ENCODE results near the gene SERP2.
A peak's percentile ranks its signal among the peaks of the same experiment; 100 is the strongest.

The SERP2 gene

DNA sequence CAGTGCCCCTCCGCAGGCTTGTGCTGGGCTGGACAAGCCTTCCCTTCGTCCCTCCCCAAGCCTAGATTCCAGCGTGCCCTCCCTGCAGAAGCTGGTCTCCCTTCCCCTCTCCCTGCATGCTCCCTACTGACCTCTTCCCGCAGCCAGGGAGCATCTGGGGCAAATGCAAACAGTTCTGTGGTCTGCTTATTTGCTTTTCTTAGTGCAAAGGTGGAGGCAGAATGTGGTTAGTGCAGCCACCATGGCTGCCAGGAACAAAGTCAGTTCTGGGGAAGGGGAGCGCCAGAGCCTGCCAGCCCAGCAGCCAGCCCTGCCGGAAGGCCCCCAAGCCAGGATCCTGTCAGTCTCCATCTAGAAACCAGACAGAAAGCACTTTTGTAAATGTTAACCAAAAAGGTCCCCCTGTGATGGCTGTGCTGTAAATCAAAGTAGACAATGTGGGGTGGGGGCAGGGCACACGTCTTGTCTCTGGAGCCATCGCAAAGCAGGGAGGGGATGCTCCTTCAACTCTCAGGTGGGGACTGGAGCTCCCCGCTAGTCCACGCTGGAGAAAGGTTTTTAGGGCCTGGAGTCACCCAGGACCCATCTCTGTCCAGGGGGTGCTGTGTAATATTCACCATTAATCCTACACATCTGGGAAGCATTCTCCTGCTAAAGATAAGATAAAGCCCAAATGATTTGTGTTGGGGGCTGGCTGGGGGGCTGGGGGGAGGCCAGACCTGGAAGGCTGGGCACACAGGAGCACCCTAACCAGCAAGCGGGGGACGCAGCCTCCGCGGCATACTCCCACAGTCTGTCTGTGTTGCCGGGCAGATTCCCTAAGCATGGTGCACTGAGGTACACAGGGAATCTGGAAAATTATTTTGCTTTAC, 30.9 kb downstream of the SERP2 start:
- Histone ChIP-seq H3K4me3 (ENCODE audit: low read length) (no peak overlapping the region), H3K4me1 (ENCODE audit: control insufficient read depth, insufficient read depth, low read length) (no peaks in the 10 kb centered on the region), H3K9ac (ENCODE audit: low read depth, low read length) (no peak overlapping the region), H3K4me2 (ENCODE audit: low read length) (peak overlapping the region; percentile 35), H3K36me3 (ENCODE audit: insufficient read depth, low read length) (no peaks in the 10 kb centered on the region), H3K9me3 (replicated peaks; ENCODE audit: low read length) (no peaks in the 10 kb centered on the region), H3K27me3 (ENCODE audit: control insufficient read depth, insufficient read depth, low read length) (peaks cover 35% of the 10 kb centered on the region)

DNA sequence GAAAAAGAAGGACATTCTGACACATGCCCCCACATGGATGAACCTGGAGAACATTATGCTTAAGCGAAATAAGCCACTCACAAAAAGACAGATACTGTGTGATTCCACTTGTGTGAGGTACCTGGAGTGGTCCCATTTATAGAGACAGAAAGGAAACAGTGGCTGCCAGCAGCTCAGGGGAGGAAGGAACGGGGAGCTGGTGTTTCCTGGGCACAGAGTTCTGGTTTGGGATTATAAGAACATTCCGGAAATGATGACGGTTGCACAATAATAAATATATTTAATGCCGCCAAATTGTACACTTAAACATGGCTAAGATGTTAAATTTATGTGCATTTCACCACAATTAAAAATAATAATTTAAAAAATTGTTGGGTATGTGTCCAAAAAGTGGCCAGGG, 33.0 kb downstream of the SERP2 start:
- Histone ChIP-seq H3K9ac (ENCODE audit: low read depth, low read length) (no peak overlapping the region), H3K27me3 (ENCODE audit: control insufficient read depth, insufficient read depth, low read length) (peaks cover 42% of the 10 kb centered on the region), H3K36me3 (ENCODE audit: insufficient read depth, low read length) (no peaks in the 10 kb centered on the region), H3K4me3 (ENCODE audit: low read length) (no peak overlapping the region), H3K4me1 (ENCODE audit: control insufficient read depth, insufficient read depth, low read length) (no peaks in the 10 kb centered on the region), H3K9me3 (replicated peaks; ENCODE audit: low read length) (no peaks in the 10 kb centered on the region), H3K4me2 (ENCODE audit: low read length) (no peak overlapping the region)

DNA sequence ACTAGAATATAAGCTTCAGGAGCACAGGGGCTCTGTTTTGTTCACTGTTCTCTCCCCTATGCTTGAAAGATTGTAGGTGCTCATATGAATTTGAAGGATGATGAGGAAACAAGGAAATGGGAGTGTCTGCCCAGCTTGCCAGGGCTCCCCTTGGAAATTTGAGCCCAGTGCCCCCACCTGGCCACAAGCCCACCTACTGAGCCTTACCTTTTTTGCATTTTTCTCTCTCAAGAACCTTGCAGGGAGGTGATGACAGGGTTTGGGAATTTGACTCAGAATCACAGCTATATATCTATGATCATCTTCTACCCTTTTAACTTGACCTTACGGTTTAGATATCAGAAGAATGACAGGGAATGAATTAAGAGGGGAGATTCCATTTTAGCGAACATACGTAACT, 33.8 kb downstream of the SERP2 start:
- H3K4me1 ChIP-seq (ENCODE audit: control insufficient read depth, insufficient read depth, low read length) = no peaks in the 10 kb centered on the region
- H3K9me3 ChIP-seq (replicated peaks; ENCODE audit: low read length) = no peaks in the 10 kb centered on the region
- H3K4me2 ChIP-seq (ENCODE audit: low read length) = no peak overlapping the region
- H3K4me3 ChIP-seq (ENCODE audit: low read length) = no peak overlapping the region
- H3K9ac ChIP-seq (ENCODE audit: low read depth, low read length) = no peak overlapping the region
- H3K36me3 ChIP-seq (ENCODE audit: insufficient read depth, low read length) = no peaks in the 10 kb centered on the region
- peaks cover 44% of the 10 kb centered on the region for H3K27me3 ChIP-seq (ENCODE audit: control insufficient read depth, insufficient read depth, low read length)

DNA sequence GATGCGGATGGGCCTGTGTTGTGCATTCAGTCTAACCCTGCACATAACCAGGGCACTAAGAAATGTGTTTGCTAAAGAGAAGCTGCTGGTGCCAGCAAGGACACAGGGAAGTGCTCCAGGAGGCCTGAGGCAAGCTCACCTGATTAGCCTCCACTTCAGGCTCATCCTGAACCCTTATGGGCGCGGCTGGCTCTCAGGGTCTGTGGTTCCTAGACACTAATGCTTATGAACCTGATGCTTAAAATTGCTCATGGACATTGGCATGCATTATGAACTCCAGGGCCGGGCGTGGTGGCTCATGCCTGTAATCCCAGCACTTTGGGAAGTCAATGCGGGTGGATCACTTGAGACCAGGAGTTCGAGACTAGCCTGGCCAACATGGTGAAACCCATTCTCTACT, 34.3 kb downstream of the SERP2 start:
- Histone ChIP-seq H3K4me3 (ENCODE audit: low read length) (no peak overlapping the region), H3K9me3 (replicated peaks; ENCODE audit: low read length) (no peaks in the 10 kb centered on the region), H3K9ac (ENCODE audit: low read depth, low read length) (no peak overlapping the region), H3K4me1 (ENCODE audit: control insufficient read depth, insufficient read depth, low read length) (no peaks in the 10 kb centered on the region), H3K27me3 (ENCODE audit: control insufficient read depth, insufficient read depth, low read length) (peaks cover 46% of the 10 kb centered on the region), H3K36me3 (ENCODE audit: insufficient read depth, low read length) (no peaks in the 10 kb centered on the region), H3K4me2 (ENCODE audit: low read length) (no peak overlapping the region)

DNA sequence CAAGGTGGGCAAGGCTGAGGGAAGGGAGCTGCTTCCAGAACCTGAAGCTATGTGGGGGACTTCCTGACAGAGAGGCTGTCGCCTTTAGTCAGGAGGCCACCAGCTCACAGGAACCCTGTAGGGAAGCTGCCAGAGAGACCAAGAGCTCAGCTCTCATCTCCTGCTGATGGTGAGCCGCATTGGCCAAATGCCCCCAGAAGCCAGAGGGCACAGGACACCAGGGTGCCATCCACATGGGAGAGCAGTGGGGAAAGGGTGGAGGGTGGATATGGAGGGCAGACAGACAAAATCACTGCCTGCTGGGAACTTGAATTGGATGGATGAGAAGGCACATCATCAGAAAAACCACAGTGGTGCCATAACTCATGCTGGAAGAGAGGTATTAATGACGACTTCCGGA, 36.0 kb downstream of the SERP2 start:
- H3K4me2 ChIP-seq (ENCODE audit: low read length) = no peak overlapping the region
- peaks cover 30% of the 10 kb centered on the region for H3K27me3 ChIP-seq (ENCODE audit: control insufficient read depth, insufficient read depth, low read length)
- H3K4me1 ChIP-seq (ENCODE audit: control insufficient read depth, insufficient read depth, low read length) = no peaks in the 10 kb centered on the region
- no peak overlapping the region for H3K4me3 ChIP-seq (ENCODE audit: low read length)
- H3K9ac ChIP-seq (ENCODE audit: low read depth, low read length) = no peak overlapping the region
- H3K36me3 ChIP-seq (ENCODE audit: insufficient read depth, low read length) = no peaks in the 10 kb centered on the region
- no peaks in the 10 kb centered on the region for H3K9me3 ChIP-seq (replicated peaks; ENCODE audit: low read length)

DNA sequence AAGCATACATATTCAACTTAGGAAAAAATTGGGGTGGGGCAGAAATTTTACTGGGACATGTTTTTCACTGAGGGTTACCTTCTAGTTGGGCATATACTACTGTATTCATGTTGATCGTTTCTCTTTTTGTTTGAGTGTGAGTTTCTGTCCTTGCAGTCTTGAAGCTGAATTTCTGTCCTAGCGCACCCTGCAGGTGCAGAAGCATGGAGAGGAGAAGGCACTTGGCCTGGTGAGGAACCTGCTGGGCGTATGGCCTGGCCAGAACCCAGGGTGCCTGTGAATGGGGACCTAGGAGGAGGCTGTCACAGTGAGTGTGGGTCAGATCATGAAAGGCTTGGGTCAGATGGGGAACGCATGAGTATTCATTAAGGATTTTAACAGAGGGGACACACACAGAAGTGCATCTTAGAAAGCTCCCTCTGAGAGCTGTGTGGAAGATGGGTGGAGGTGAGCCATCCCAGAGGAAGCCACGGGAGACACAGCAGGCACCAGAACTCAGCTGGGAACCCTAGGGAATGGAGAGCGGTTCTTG, 36.8 kb downstream of the SERP2 start:
- Histone ChIP-seq H3K4me3 (ENCODE audit: low read length) (no peak overlapping the region), H3K36me3 (ENCODE audit: insufficient read depth, low read length) (no peaks in the 10 kb centered on the region), H3K4me2 (ENCODE audit: low read length) (no peak overlapping the region), H3K4me1 (ENCODE audit: control insufficient read depth, insufficient read depth, low read length) (no peaks in the 10 kb centered on the region), H3K9ac (ENCODE audit: low read depth, low read length) (no peak overlapping the region), H3K27me3 (ENCODE audit: control insufficient read depth, insufficient read depth, low read length) (peaks cover 23% of the 10 kb centered on the region), H3K9me3 (replicated peaks; ENCODE audit: low read length) (no peaks in the 10 kb centered on the region)

DNA sequence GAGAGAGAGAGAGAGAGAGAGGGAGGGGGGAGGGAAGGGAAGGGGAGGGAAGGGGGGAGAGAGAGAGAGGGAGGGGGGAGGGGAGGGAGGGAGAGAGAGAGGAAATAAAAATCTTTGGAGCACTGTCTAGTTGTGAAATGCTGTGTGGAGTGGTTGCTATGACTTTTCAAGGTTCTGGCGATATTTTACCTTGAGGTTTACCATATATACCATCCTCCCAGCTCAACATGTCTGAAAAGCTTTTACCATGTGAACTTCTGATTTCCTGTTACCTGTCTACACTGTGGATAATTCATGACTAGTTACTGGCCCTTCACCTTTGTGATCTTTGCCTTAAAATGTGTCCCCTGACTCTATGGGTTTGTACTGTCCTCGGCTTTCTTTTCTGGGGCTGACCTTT, 38.2 kb downstream of the SERP2 start:
- H3K9ac ChIP-seq (ENCODE audit: low read depth, low read length) = no peak overlapping the region
- no peak overlapping the region for H3K4me2 ChIP-seq (ENCODE audit: low read length)
- no peaks in the 10 kb centered on the region for H3K36me3 ChIP-seq (ENCODE audit: insufficient read depth, low read length)
- no peak overlapping the region for H3K4me3 ChIP-seq (ENCODE audit: low read length)
- no peaks in the 10 kb centered on the region for H3K9me3 ChIP-seq (replicated peaks; ENCODE audit: low read length)
- no peaks in the 10 kb centered on the region for H3K4me1 ChIP-seq (ENCODE audit: control insufficient read depth, insufficient read depth, low read length)
- H3K27me3 ChIP-seq (ENCODE audit: control insufficient read depth, insufficient read depth, low read length) = peaks cover 20% of the 10 kb centered on the region

DNA sequence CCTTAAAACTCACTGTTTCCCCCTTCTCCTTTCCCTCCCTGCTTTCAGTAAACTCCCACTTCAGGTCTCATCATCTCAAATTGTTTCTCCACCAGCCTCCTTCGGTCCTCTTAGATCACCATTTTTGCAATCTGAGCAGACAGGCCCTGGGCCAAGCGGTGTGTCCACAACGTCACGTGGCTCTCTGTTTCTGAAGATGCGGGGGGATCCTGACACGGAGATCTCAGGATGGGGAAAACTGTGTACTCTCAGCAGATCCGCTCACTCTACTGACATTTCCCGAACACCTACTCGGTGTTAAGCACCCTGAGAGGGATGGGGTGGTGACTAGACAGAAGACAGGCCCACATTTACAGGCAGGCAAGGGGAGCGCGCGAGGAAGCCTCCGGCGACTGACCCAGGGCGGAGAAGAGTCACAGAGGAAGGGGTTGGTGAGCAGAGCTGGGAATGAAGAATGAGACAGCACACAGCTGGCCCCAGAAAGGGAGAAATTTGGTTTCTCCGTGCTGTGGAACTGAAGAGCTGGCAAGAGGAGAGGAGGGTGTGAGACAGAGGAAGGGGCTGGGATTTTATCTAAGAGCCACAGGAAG, 38.8 kb downstream of the SERP2 start:
- H3K9me3 ChIP-seq (replicated peaks; ENCODE audit: low read length) = no peaks in the 10 kb centered on the region

DNA sequence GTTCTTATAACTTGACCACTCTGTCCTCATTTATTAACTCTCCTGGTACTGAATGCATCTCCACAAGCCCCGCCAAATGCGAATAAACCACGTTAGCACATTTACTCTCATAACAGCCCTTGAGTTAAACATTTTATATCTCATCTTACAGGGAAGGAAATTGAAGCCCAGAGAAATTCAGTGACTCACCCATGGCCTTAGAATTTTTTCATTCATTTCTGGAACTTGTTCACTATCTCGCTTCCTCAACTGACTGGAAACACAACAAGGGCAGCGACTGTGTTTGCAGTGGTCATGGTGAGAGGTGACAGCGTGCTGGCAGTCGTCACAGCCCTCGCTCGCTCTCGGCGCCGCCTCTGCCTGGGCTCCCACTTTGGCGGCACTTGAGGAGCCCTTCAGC, 39.5 kb downstream of the SERP2 start:
- Histone ChIP-seq H3K27me3 (ENCODE audit: control insufficient read depth, insufficient read depth, low read length) (peaks cover 20% of the 10 kb centered on the region), H3K4me2 (ENCODE audit: low read length) (no peak overlapping the region), H3K9ac (ENCODE audit: low read depth, low read length) (no peak overlapping the region), H3K36me3 (ENCODE audit: insufficient read depth, low read length) (no peaks in the 10 kb centered on the region), H3K4me1 (ENCODE audit: control insufficient read depth, insufficient read depth, low read length) (no peaks in the 10 kb centered on the region), H3K9me3 (replicated peaks; ENCODE audit: low read length) (no peaks in the 10 kb centered on the region), H3K4me3 (ENCODE audit: low read length) (no peak overlapping the region)

More for the DNA sequence above, 38.8 kb downstream of the SERP2 start:
- Histone ChIP-seq H3K27me3 (ENCODE audit: control insufficient read depth, insufficient read depth, low read length) (peaks cover 20% of the 10 kb centered on the region), H3K4me2 (ENCODE audit: low read length) (no peak overlapping the region), H3K9ac (ENCODE audit: low read depth, low read length) (no peak overlapping the region), H3K4me1 (ENCODE audit: control insufficient read depth, insufficient read depth, low read length) (no peaks in the 10 kb centered on the region), H3K4me3 (ENCODE audit: low read length) (no peak overlapping the region), H3K36me3 (ENCODE audit: insufficient read depth, low read length) (no peaks in the 10 kb centered on the region)

DNA sequence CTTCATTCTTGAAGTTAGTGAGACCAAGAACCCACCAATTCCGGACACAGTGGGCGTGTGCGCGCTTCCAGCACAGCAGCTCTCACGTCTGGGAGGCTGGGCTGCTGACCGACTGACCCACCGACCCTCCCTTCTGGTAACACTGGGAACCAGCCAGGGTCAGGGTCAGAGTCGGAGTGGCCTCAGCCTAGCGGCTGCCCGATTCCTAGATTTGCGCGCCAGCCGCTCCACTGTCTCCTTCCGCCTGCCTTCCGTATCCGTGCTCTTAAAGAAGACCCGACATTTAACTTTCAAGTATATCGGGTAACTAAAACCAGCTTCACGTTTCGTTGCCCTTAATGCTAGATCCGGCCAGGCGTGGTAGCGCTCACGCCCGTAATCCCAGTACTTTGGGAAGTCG, 41.1 kb downstream of the SERP2 start:
- Histone ChIP-seq H3K9ac (ENCODE audit: low read depth, low read length) (no peak overlapping the region), H3K36me3 (ENCODE audit: insufficient read depth, low read length) (no peaks in the 10 kb centered on the region), H3K4me1 (ENCODE audit: control insufficient read depth, insufficient read depth, low read length) (no peaks in the 10 kb centered on the region), H3K9me3 (replicated peaks; ENCODE audit: low read length) (no peaks in the 10 kb centered on the region), H3K4me3 (ENCODE audit: low read length) (no peak overlapping the region), H3K4me2 (ENCODE audit: low read length) (no peak overlapping the region), H3K27me3 (ENCODE audit: control insufficient read depth, insufficient read depth, low read length) (peaks cover 12% of the 10 kb centered on the region)

DNA sequence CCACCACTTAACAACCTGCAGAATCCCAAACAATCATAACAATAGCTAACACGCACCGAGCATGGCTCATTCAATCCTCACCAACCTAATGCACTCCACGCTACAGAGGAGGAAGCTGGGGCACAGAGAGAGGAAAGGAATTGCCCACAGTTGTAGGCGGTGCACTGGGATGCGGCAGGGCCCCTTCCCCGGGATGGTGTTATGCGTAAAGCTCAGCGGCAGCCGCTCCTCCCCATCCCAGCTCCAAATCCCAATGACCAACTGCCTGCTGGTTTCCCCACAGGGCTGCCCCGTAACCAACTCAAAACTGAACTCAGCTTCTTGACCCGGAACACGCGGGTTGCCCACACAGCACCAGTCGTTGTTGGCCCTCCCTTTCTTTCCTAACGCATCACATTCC, 42.2 kb downstream of the SERP2 start:
- Histone ChIP-seq H3K9me3 (replicated peaks; ENCODE audit: low read length) (no peaks in the 10 kb centered on the region), H3K4me3 (ENCODE audit: low read length) (no peak overlapping the region), H3K36me3 (ENCODE audit: insufficient read depth, low read length) (no peaks in the 10 kb centered on the region), H3K4me2 (ENCODE audit: low read length) (no peak overlapping the region), H3K9ac (ENCODE audit: low read depth, low read length) (no peak overlapping the region), H3K4me1 (ENCODE audit: control insufficient read depth, insufficient read depth, low read length) (no peaks in the 10 kb centered on the region), H3K27me3 (ENCODE audit: control insufficient read depth, insufficient read depth, low read length) (peaks cover 8% of the 10 kb centered on the region)

DNA sequence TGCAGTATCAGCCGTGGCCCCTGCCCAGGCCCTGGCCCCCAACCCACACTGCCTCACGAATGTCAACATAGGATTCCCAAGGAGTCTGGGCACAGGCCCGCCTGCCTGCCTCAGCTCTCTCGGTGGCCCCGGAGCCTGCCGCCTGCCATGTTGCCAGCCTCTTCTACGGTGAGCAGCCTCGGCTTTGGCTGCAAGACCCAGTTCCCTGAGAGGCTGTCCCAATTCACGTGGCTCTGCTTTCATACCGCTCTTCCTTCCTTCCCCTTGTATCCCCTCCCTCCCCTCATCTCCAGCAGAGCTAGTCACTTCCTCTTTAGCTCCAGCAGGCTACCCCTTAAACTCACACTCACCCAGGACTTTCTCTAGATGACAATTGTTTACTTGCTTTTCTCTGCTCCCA, 42.7 kb downstream of the SERP2 start:
- Histone ChIP-seq H3K9me3 (replicated peaks; ENCODE audit: low read length) (no peaks in the 10 kb centered on the region), H3K4me1 (ENCODE audit: control insufficient read depth, insufficient read depth, low read length) (no peaks in the 10 kb centered on the region), H3K36me3 (ENCODE audit: insufficient read depth, low read length) (no peaks in the 10 kb centered on the region), H3K27me3 (ENCODE audit: control insufficient read depth, insufficient read depth, low read length) (peaks cover 6% of the 10 kb centered on the region), H3K9ac (ENCODE audit: low read depth, low read length) (no peak overlapping the region), H3K4me2 (ENCODE audit: low read length) (no peak overlapping the region), H3K4me3 (ENCODE audit: low read length) (no peak overlapping the region)
